Mammary epithelial cell (primary cell): ENCODE results near the gene CASP2.

ENCODE experiments used
- CTCF ChIP-seq, 2 donors: IDR thresholded peaks in 1 of 2; conservative IDR thresholded peaks in 1 of 2; 2 replicates each; pipeline ENCODE4 v1.5.1; 2011 to 2012; ENCODE audit warnings: inconsistent platforms in 2 of 2, low read length in 2 of 2, mild to moderate bottlenecking in 2 of 2, control low read depth in 1 of 2, low read depth in 1 of 2; ENCODE audit not compliant: insufficient read depth in 1 of 2; ENCODE audit errors: extremely low read depth in 1 of 2
- EZH2 ChIP-seq: IDR thresholded peaks from 2 replicates; pipeline ENCODE4 v1.6.1; 2012; ENCODE audit warnings: low read length, inconsistent platforms, borderline replicate concordance

- TF ChIP-seq EZH2 (no peak), CTCF (conservative IDR thresholded peaks at IDR 0.05 in 1 of 2, IDR thresholded peaks at IDR 0.05 in 1 of 2; ENCODE audit: extremely low read depth in 1 of 2, insufficient read depth in 1 of 2, low read depth in 1 of 2, low read length in 2 of 2) (no peak)
Measured at GRCh38 chr7:143242306-143242705, 45.8 kb upstream of the CASP2 start.
